Hair follicle dermal papilla cell (primary cell): ENCODE measurements around the gene WDR88. TPM values are rescaled to one million over a fixed set of nuclear protein-coding genes. Genes with fewer than 3 reads are reported as not detected.

Experiments used
- total RNA-seq: library from RNA; depleted of rRNA; stranded (reverse); fragments of >200 nt; gene quantifications from 2 replicates; pipeline ENCODE4 v1.2.3, GENCODE V29; 2012

Gene WDR88
- not detected in 2 replicates for total RNA-seq

GRCh38 chr19:33132021-33132420, at the start of gene WDR88:
Gene WDR88, plus strand, starts transcription at chr19:33132114. Its CDS starts 56 bp downstream, at chr19:33132170.

GRCh38 chr19:33193865-33194362, 62.0 kb downstream of the WDR88 start, which contains the start of gene LRP3:
Gene LRP3, plus strand, starts transcription at chr19:33194330. Its CDS starts 456 bp downstream, at chr19:33194786.

Other genes with a start within 250 kb of the WDR88 start
- gene CEP89, start 160.2 kb upstream of the WDR88 start, total RNA-seq = 24.2 and 24.5 TPM in 2 replicates
- gene FAAP24, start 159.9 kb upstream of the WDR88 start, total RNA-seq = 2.4 and 2.9 TPM in 2 replicates
- 4.7 and 7.3 TPM in 2 replicates for gene RHPN2, start 67.2 kb upstream of the WDR88 start, total RNA-seq
- 6.2 and 7.5 TPM in 2 replicates for gene GPATCH1, start 50.9 kb upstream of the WDR88 start, total RNA-seq
- 32.8 and 37.0 TPM in 2 replicates for gene LRP3, start 62.2 kb downstream of the WDR88 start, total RNA-seq
- not detected in 2 replicates for gene SLC7A10, start 93.7 kb downstream of the WDR88 start, total RNA-seq
- 0.97 and 1.6 TPM in 2 replicates for gene CEBPA, start 170.4 kb downstream of the WDR88 start, total RNA-seq
- 19.9 and 27.9 TPM in 2 replicates for gene CEBPG, start 241.6 kb downstream of the WDR88 start, total RNA-seq